SK-MEL-5 (cell line): ENCODE results near the gene MYO10. TPM values are rescaled to one million over a fixed set of nuclear protein-coding genes. Genes with fewer than 3 reads are reported as not detected.

Source experiments
- DNase-seq: peaks from one replicate; pipeline ENCODE4 v3.0.0-alpha.2; 2016; ENCODE audit warnings: low read depth, low spot score
- in situ Hi-C: cut with HindIII; loops from 2 replicates; pipeline ENCODE4 v1.10.0; 2016; ENCODE audit warnings: low sequenced_read_pairs, high pct_unique_total_duplicates, low pct_unique_long_range_greater_than_20kb
- total RNA-seq: library from RNA; depleted of rRNA; stranded (reverse); fragments of >200 nt; shearing (Covaris generic); gene quantifications from 2 replicates; pipeline ENCODE4 v1.2.3, GENCODE V29; 2014

MYO10 gene
- total RNA-seq, 1 experiment from 2014 or later, result 161 TPM

- DNase-seq, result no peak
- in situ Hi-C loops, result no loop called here
These were observed 33.2 kb downstream of the MYO10 start for GRCh38 chr5:16902846-16903245.

- no peak for DNase-seq
- in situ Hi-C loops, result no loop called here
These were observed 35.0 kb downstream of the MYO10 start for GRCh38 chr5:16901021-16901644.

GRCh38 chr5:16899171-16899570 is 36.9 kb downstream of the MYO10 start:
- no peak for DNase-seq
- in situ Hi-C loops, result no loop called here

- in situ Hi-C loops, result no loop called here
These were observed 38.3 kb downstream of the MYO10 start for GRCh38 chr5:16897800-16898199.

GRCh38 chr5:16897284-16897704 is 38.8 kb downstream of the MYO10 start:
- DNase-seq, result no peak
- in situ Hi-C loops, result no loop called here

More at GRCh38 chr5:16897800-16898199, 38.3 kb downstream of the MYO10 start:
- DNase-seq, result no peak

- in situ Hi-C loops, result no loop called here
- DNase-seq, result no peak
These were observed 39.3 kb downstream of the MYO10 start for GRCh38 chr5:16896767-16897166.

- in situ Hi-C loops, result no loop called here
- DNase-seq, result no peak
These were observed 41.6 kb downstream of the MYO10 start for GRCh38 chr5:16894236-16895057.

- DNase-seq, result no peak
- in situ Hi-C loops, result no loop called here
These were observed 45.1 kb downstream of the MYO10 start for GRCh38 chr5:16891033-16891432.

- in situ Hi-C loops, result no loop called here
- DNase-seq, result no peak
These were observed 46.0 kb downstream of the MYO10 start for GRCh38 chr5:16889972-16890519.

- no peak for DNase-seq
- in situ Hi-C loops, result no loop called here
These were observed 46.7 kb downstream of the MYO10 start for GRCh38 chr5:16889203-16889971.

GRCh38 chr5:16888694-16889124 is 47.4 kb downstream of the MYO10 start:
- no peak for DNase-seq
- in situ Hi-C loops, result no loop called here

- DNase-seq, result no peak
- in situ Hi-C loops, result no loop called here
These were observed 49.2 kb downstream of the MYO10 start for GRCh38 chr5:16886793-16887345.

GRCh38 chr5:16886366-16886736 is 49.7 kb downstream of the MYO10 start:
- in situ Hi-C loops, result no loop called here
- DNase-seq, result peak; percentile 52

- in situ Hi-C loops, result no loop called here
- DNase-seq, result no peak
These were observed 50.3 kb downstream of the MYO10 start for GRCh38 chr5:16885635-16886365.

GRCh38 chr5:16884595-16884994 is 51.5 kb downstream of the MYO10 start:
- DNase-seq, result no peak
- in situ Hi-C loops, result no loop called here

- no peak for DNase-seq
- in situ Hi-C loops, result no loop called here
These were observed 52.3 kb downstream of the MYO10 start for GRCh38 chr5:16883806-16884205.

- in situ Hi-C loops, result no loop called here
- no peak for DNase-seq
These were observed 52.9 kb downstream of the MYO10 start for GRCh38 chr5:16883176-16883575.
